Lung microvascular endothelial cell (primary cell): ENCODE data around the gene LMTK2. TPM values are rescaled to one million over a fixed set of nuclear protein-coding genes. Genes with fewer than 3 reads are reported as not detected.

Experiments
- DNase-seq, 2 donors: peaks; one replicate each; pipeline versions ENCODE4 v3.0.0 to v3.0.0-alpha.2; 2010; ENCODE audit warnings: low read depth in 2 of 2
- total RNA-seq: library from RNA; depleted of rRNA; stranded (reverse); fragments of >200 nt; gene quantifications from 2 replicates; pipeline ENCODE4 v1.2.1, GENCODE V29; 2014

The LMTK2 gene
- total RNA-seq, 1 donor from 2014 or later: 7.1 TPM

GRCh38 chr7:98234429-98235147, 127.9 kb downstream of the LMTK2 start:
- no peak for DNase-seq

- no peak for DNase-seq
Observed at GRCh38 chr7:98235901-98236300, 129.2 kb downstream of the LMTK2 start.

- no peak for DNase-seq
Observed at GRCh38 chr7:98236355-98237185, 129.9 kb downstream of the LMTK2 start.

GRCh38 chr7:98238076-98238475, 131.4 kb downstream of the LMTK2 start:
- DNase-seq: no peak

- DNase-seq: no peak
Observed at GRCh38 chr7:98238976-98239375, 132.3 kb downstream of the LMTK2 start.

GRCh38 chr7:98240961-98241673, 134.5 kb downstream of the LMTK2 start:
- peak; percentile 66 to 69 for DNase-seq

- no peak for DNase-seq
Observed at GRCh38 chr7:98241674-98242241, 135.1 kb downstream of the LMTK2 start.

GRCh38 chr7:98242342-98242741, 135.7 kb downstream of the LMTK2 start:
- DNase-seq: no peak

- no peak for DNase-seq
Observed at GRCh38 chr7:98242934-98243333, 136.3 kb downstream of the LMTK2 start.

- DNase-seq: no peak
Observed at GRCh38 chr7:98244871-98245270, 138.2 kb downstream of the LMTK2 start.

- DNase-seq: no peak
Observed at GRCh38 chr7:98248156-98248555, 141.5 kb downstream of the LMTK2 start.

GRCh38 chr7:98249106-98249505, 142.4 kb downstream of the LMTK2 start:
- DNase-seq: peak; percentile 58 to 73

GRCh38 chr7:98250789-98251188, 144.1 kb downstream of the LMTK2 start:
- DNase-seq: peak; percentile 30 to 59

GRCh38 chr7:98251231-98251600, 144.6 kb downstream of the LMTK2 start:
- peak in 1 of 2 donors; percentile 17 for DNase-seq

- DNase-seq: peak; percentile 93 to 94
Observed at GRCh38 chr7:98251601-98252424, 145.2 kb downstream of the LMTK2 start, which contains the start of gene TECPR1. Gene TECPR1 (minus strand): TSS chr7:98252232. CDS start chr7:98246146, 6,086 bp downstream.

- no peak for DNase-seq
Observed at GRCh38 chr7:98252425-98253054, 145.9 kb downstream of the LMTK2 start.

- no peak for DNase-seq
Observed at GRCh38 chr7:98254516-98254915, 147.9 kb downstream of the LMTK2 start.

GRCh38 chr7:98254951-98255610, 148.4 kb downstream of the LMTK2 start:
- DNase-seq: peak in 1 of 2 donors; percentile 40

GRCh38 chr7:98256431-98256830, 149.8 kb downstream of the LMTK2 start:
- DNase-seq: no peak

GRCh38 chr7:98257701-98258100, 151.0 kb downstream of the LMTK2 start:
- DNase-seq: no peak
